GM23338 (cell line): ENCODE results near the gene SCN2B. TPM values are rescaled to one million over a fixed set of nuclear protein-coding genes. Genes with fewer than 3 reads are reported as not detected.
A peak's percentile ranks its signal among the peaks of the same experiment; 100 is the strongest.

Experiments
- ATAC-seq: fragments of 200-7000 bp; cut with Tn5 transposase; 3 replicates; pipeline ENCODE4 v1.9.1; 2020
- DNase-seq: peaks from one replicate; pipeline ENCODE4 v3.0.0-alpha.2; 2015; ENCODE audit warnings: low spot score
- H2AFZ ChIP-seq: fragments of 200-600 bp; sonication (generic); 2 replicates; pipeline ENCODE4 v1.8.0; 2016; ENCODE audit warnings: antibody characterized with exemption, mild to moderate bottlenecking, moderate library complexity
- H3F3A ChIP-seq: fragments of 200-600 bp; sonication (generic); replicated peaks from 2 replicates; pipeline ENCODE4 v1.8.0; 2017; ENCODE audit warnings: antibody characterized with exemption, mixed run types, low read depth
- H3K27ac ChIP-seq: fragments of 200-600 bp; sonication (generic); 2 replicates; pipeline ENCODE4 v1.6.1; 2016; ENCODE audit warnings: low read depth
- H3K27me3 ChIP-seq: fragments of 200-600 bp; sonication (generic); 2 replicates; pipeline ENCODE4 v1.8.0; 2016; ENCODE audit warnings: mild to moderate bottlenecking, mixed run types, moderate library complexity; ENCODE audit not compliant: insufficient read depth
- H3K36me3 ChIP-seq: fragments of 200-600 bp; sonication (generic); 2 replicates; pipeline ENCODE4 v1.8.0; 2016; ENCODE audit warnings: mild to moderate bottlenecking; ENCODE audit not compliant: insufficient read depth
- H3K4me1 ChIP-seq: fragments of 200-600 bp; sonication (generic); 2 replicates; pipeline ENCODE4 v1.8.0; 2016; ENCODE audit warnings: mild to moderate bottlenecking, moderate library complexity; ENCODE audit not compliant: insufficient read depth
- H3K4me2 ChIP-seq: fragments of 200-600 bp; sonication (generic); 2 replicates; pipeline ENCODE4 v1.7.1; 2017; ENCODE audit warnings: mixed run types
- H3K4me3 ChIP-seq: fragments of 200-600 bp; sonication (generic); 2 replicates; pipeline ENCODE4 v1.6.1; 2016; ENCODE audit warnings: mixed run types
- H3K79me2 ChIP-seq: fragments of 200-600 bp; sonication (generic); replicated peaks from 2 replicates; pipeline ENCODE4 v1.8.0; 2017; ENCODE audit warnings: mild to moderate bottlenecking; ENCODE audit not compliant: insufficient read depth
- H3K9me2 ChIP-seq: fragments of 200-600 bp; sonication (generic); 2 replicates; pipeline ENCODE4 v1.8.0; 2017; ENCODE audit not compliant: insufficient read depth
- H4K20me1 ChIP-seq: fragments of 200-600 bp; sonication (generic); replicated peaks from 2 replicates; pipeline ENCODE4 v1.8.0; 2017; ENCODE audit warnings: mild to moderate bottlenecking; ENCODE audit not compliant: insufficient read depth
- H3K27ac Mint-ChIP-seq: 2 replicates; pipeline ENCODE4 v1.8.0; 2020; ENCODE audit warnings: inconsistent platforms, mild to moderate bottlenecking, moderate library complexity, mixed read lengths
- H3K27me3 Mint-ChIP-seq: 3 replicates; pipeline ENCODE4 v1.8.0; 2022; ENCODE audit warnings: low read depth, mild to moderate bottlenecking, moderate library complexity, mixed read lengths, inconsistent platforms; ENCODE audit not compliant: insufficient read depth, poor library complexity
- H3K36me3 Mint-ChIP-seq: 3 replicates; pipeline ENCODE4 v1.8.0; 2021; ENCODE audit warnings: low read depth, mild to moderate bottlenecking, inconsistent platforms, moderate library complexity, mixed read lengths
- H3K4me1 Mint-ChIP-seq: 3 replicates; pipeline ENCODE4 v1.8.0; 2020; ENCODE audit warnings: mild to moderate bottlenecking, inconsistent platforms, mixed read lengths
- H3K4me3 Mint-ChIP-seq: 3 replicates; pipeline ENCODE4 v1.8.0; 2021; ENCODE audit warnings: moderate library complexity, mild to moderate bottlenecking, inconsistent platforms, mixed read lengths
- H3K9me3 Mint-ChIP-seq: 3 replicates; pipeline ENCODE4 v1.8.0; 2020; ENCODE audit warnings: moderate library complexity, mild to moderate bottlenecking, inconsistent platforms, mixed read lengths
- CREB1 ChIP-seq: fragments of 250-450 bp; sonication (Bioruptor Pico); IDR thresholded peaks from 2 replicates; pipeline ENCODE4 v1.5.0; 2020; ENCODE audit warnings: low read depth, mild to moderate bottlenecking, moderate library complexity
- CTCF ChIP-seq, 2 experiments: fragments of 200-600 bp in 1 of 2; sonication (generic) in 1 of 2; conservative IDR thresholded peaks; 2 replicates each; pipeline versions ENCODE4 v1.5.1 to v1.6.1; 2016 to 2017; ENCODE audit warnings: antibody characterized with exemption in 2 of 2, low read depth in 2 of 2, mild to moderate bottlenecking in 2 of 2, moderate library complexity in 1 of 2
- EZH2 ChIP-seq: fragments of 200-600 bp; sonication (generic); IDR thresholded peaks from one replicate; pipeline ENCODE4 v1.8.0; 2017; ENCODE audit warnings: antibody characterized with exemption, mild to moderate bottlenecking, low read depth; ENCODE audit not compliant: unreplicated experiment
- JUNB ChIP-seq: IDR thresholded peaks from one replicate; pipeline ENCODE4 v1.6.1; 2016; ENCODE audit warnings: antibody characterized with exemption; ENCODE audit not compliant: unreplicated experiment
- STAT1 ChIP-seq: IDR thresholded peaks from one replicate; pipeline ENCODE4 v1.6.1; 2016; ENCODE audit warnings: antibody characterized with exemption; ENCODE audit not compliant: unreplicated experiment
- polyA plus RNA-seq: library from polyadenylated mRNA; unstranded; fragments of >200 nt; fragmentation: Nextera tagmentation; extraction: Ambion mirVana; gene quantifications from 2 replicates; pipeline ENCODE4 v1.2.1, GENCODE V29; 2016
- total RNA-seq: library from RNA; depleted of rRNA; stranded (reverse); fragments of >200 nt; shearing (Covaris generic); gene quantifications from 2 replicates; pipeline ENCODE4 v1.2.3, GENCODE V29; 2014

Gene SCN2B
- total and polyA plus RNA-seq, 2 experiments from 2014 or later = 0.03 TPM; not detected in 1

DNA sequence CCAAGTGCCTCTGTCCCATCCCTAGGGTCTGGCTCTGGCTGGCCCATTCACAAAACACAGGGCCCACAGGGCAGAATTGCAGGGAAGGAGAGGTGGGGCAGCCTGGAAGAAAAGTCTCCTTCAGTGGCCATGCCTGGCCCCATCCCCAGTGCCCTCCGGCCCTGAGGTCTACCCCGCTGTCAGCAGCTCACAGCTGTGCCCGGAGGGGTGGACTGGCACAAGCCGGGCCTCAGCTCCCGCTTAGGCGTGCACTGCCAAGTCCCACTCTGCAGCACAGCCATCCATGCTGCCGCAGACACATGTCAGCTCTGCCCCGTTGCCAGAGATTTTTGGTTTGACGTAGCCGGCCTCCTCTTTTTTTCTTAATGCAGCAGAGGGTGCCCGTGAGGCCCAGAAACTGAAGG, 3.9 kb upstream of the SCN2B start:
- Histone ChIP-seq H3K4me2 (peak overlapping the region; percentile 81), H3K9me2 (no peaks in the 10 kb centered on the region), H3K79me2 (no peaks in the 10 kb centered on the region), H4K20me1 (no peaks in the 10 kb centered on the region), H3F3A (no peaks in the 10 kb centered on the region), H3K27me3 (peaks cover 18% of the 10 kb centered on the region), H3K4me1 (peaks cover 10% of the 10 kb centered on the region), H3K4me3 (peak overlapping the region; percentile 50; the same call in 1 of the 2 replicates), H3K27ac (no peak overlapping the region), H3K36me3 (no peaks in the 10 kb centered on the region), H2AFZ (peak overlapping the region; percentile 98)
- peak; percentile 84 for ATAC-seq
- H3K36me3 Mint-ChIP-seq = no peaks in the 10 kb centered on the region
- TF ChIP-seq EZH2 (no peak), CREB1 (0 out of 2 replicates have a peak, but pooled peaks have one; percentile 55)
- DNase-seq = peak; percentile 89
- peaks cover 14% of the 10 kb centered on the region for H3K27me3 Mint-ChIP-seq
- H3K4me1 Mint-ChIP-seq = peaks cover 28% of the 10 kb centered on the region
- no peaks in the 10 kb centered on the region for H3K9me3 Mint-ChIP-seq
- H3K27ac Mint-ChIP-seq = no peak overlapping the region
- H3K4me3 Mint-ChIP-seq = peak overlapping the region; percentile 57

- no peaks in the 10 kb centered on the region for H3K36me3 Mint-ChIP-seq
- H3K27me3 ChIP-seq = peaks cover 53% of the 10 kb centered on the region
- H3K36me3 ChIP-seq = no peaks in the 10 kb centered on the region; the same call in 1 of the 2 replicates
- peaks cover 21% of the 10 kb centered on the region for H3K4me1 ChIP-seq
- H2AFZ ChIP-seq = no peak overlapping the region
- H3K9me2 ChIP-seq = no peaks in the 10 kb centered on the region
- no peaks in the 10 kb centered on the region for H3K79me2 ChIP-seq
- no peak overlapping the region for H3K4me2 ChIP-seq
- no peak overlapping the region for H3K4me3 ChIP-seq
- H3K9me3 Mint-ChIP-seq = no peaks in the 10 kb centered on the region; the same call in 2 of the 3 replicates
- DNase-seq = no peak
- peak overlapping the region; percentile 79 for H3K4me3 Mint-ChIP-seq
- TF ChIP-seq CTCF (conservative IDR thresholded peaks at IDR 0.05; ENCODE audit: low read depth in 2 of 2) = no peak
- H3K27ac ChIP-seq = no peak overlapping the region
- H3F3A ChIP-seq = no peaks in the 10 kb centered on the region
- H4K20me1 ChIP-seq = no peaks in the 10 kb centered on the region
- ATAC-seq = no peak
- peaks cover 30% of the 10 kb centered on the region for H3K27me3 Mint-ChIP-seq
- H3K4me1 Mint-ChIP-seq = peaks cover 39% of the 10 kb centered on the region
- H3K27ac Mint-ChIP-seq = no peak overlapping the region
These were observed 317 bp upstream of the SCN2B start for GRCh38 chr11:118176778-118177134.

GRCh38 chr11:118175031-118175992, 1.1 kb downstream of the SCN2B start:
- H3K36me3 ChIP-seq = no peaks in the 10 kb centered on the region; the same call in 1 of the 2 replicates
- ATAC-seq (peak; percentile 3; the same call in 2 of the 3 replicates), DNase-seq (no peak)
- H3K79me2 ChIP-seq = no peaks in the 10 kb centered on the region
- Mint-ChIP-seq H3K4me3 (peak overlapping the region; percentile 79), H3K27ac (no peak overlapping the region), H3K4me1 (peaks cover 40% of the 10 kb centered on the region), H3K9me3 (no peaks in the 10 kb centered on the region; the same call in 2 of the 3 replicates), H3K36me3 (no peaks in the 10 kb centered on the region), H3K27me3 (peaks cover 35% of the 10 kb centered on the region)
- no peaks in the 10 kb centered on the region for H3F3A ChIP-seq
- no peak overlapping the region for H3K27ac ChIP-seq
- H3K4me3 ChIP-seq = peak overlapping the region; percentile 70
- H3K4me2 ChIP-seq = peak overlapping the region; percentile 81
- no peaks in the 10 kb centered on the region for H3K9me2 ChIP-seq
- no peaks in the 10 kb centered on the region for H4K20me1 ChIP-seq
- H3K4me1 ChIP-seq = peaks cover 32% of the 10 kb centered on the region
- H2AFZ ChIP-seq = peak overlapping the region; percentile 86
- H3K27me3 ChIP-seq = peaks cover 68% of the 10 kb centered on the region
- TF ChIP-seq CREB1 (no peak), STAT1 (no peak), EZH2 (peak; percentile 16), CTCF (conservative IDR thresholded peaks at IDR 0.05; ENCODE audit: low read depth in 2 of 2) (no peak), JUNB (no peak)
